HEK293 (cell line): ENCODE measurements around the gene COMMD4.

ENCODE experiments used
- ATF2 ChIP-seq: fragments of 450-650 bp; formaldehyde crosslinking; IDR thresholded peaks from 2 replicates; pipeline ENCODE4 v1.5.1; 2016; ENCODE audit warnings: missing biosample characterization, missing genetic modification characterization, low read depth
- CTCF ChIP-seq: fragments of 450-650 bp; formaldehyde crosslinking; IDR thresholded peaks from 2 replicates; pipeline ENCODE4 v1.5.1; 2016; ENCODE audit warnings: missing biosample characterization, missing genetic modification characterization
- MEIS1 ChIP-seq: sonication (generic); formaldehyde crosslinking; IDR thresholded peaks from 2 replicates; pipeline ENCODE4 v1.8.1; 2022; ENCODE audit warnings: missing genetic modification reagents, mild to moderate bottlenecking, borderline replicate concordance
- MYNN ChIP-seq: fragments of 450-650 bp; formaldehyde crosslinking; IDR thresholded peaks from 2 replicates; pipeline ENCODE4 v1.5.1; 2016; ENCODE audit warnings: missing biosample characterization, missing genetic modification characterization, borderline replicate concordance
- PATZ1 ChIP-seq: fragments of 450-650 bp; formaldehyde crosslinking; IDR thresholded peaks from 2 replicates; pipeline ENCODE4 v1.5.1; 2016; ENCODE audit warnings: missing biosample characterization, missing genetic modification characterization
- REPIN1 ChIP-seq: fragments of 450-650 bp; formaldehyde crosslinking; IDR thresholded peaks from 2 replicates; pipeline ENCODE4 v1.5.1; 2017; ENCODE audit warnings: missing biosample characterization, missing genetic modification characterization, low read depth
- REST ChIP-seq: fragments of 450-650 bp; formaldehyde crosslinking; IDR thresholded peaks from 2 replicates; pipeline ENCODE4 v1.5.1; 2016; ENCODE audit warnings: missing biosample characterization, missing genetic modification characterization
- YY1 ChIP-seq: fragments of 450-650 bp; formaldehyde crosslinking; IDR thresholded peaks from 2 replicates; pipeline ENCODE4 v1.5.1; 2018; ENCODE audit warnings: missing biosample characterization, missing genetic modification characterization
- ZBTB26 ChIP-seq: fragments of 450-650 bp; formaldehyde crosslinking; optimal IDR thresholded peaks from 2 replicates; pipeline ENCODE3; 2016; ENCODE audit warnings: missing biosample characterization, mild to moderate bottlenecking, missing genetic modification characterization
- ZNF138 ChIP-seq: fragments of 450-650 bp; formaldehyde crosslinking; IDR thresholded peaks from 2 replicates; pipeline ENCODE4 v1.5.1; 2016; ENCODE audit warnings: missing biosample characterization, missing genetic modification characterization, borderline replicate concordance
- ZNF174 ChIP-seq: fragments of 450-650 bp; formaldehyde crosslinking; IDR thresholded peaks from 2 replicates; pipeline ENCODE4 v1.5.0; 2017; ENCODE audit warnings: missing biosample characterization, mild to moderate bottlenecking, missing genetic modification characterization
- ZNF274 ChIP-seq, 2 experiments: fragments of 200-500 bp in 1 of 2; fragments of 450-650 bp in 1 of 2; sonication (Bioruptor generic) in 1 of 2; formaldehyde crosslinking in 1 of 2; IDR thresholded peaks; 2 replicates each; pipeline versions ENCODE4 v1.5.1 to v1.6.1; 2014 to 2016; ENCODE audit warnings: borderline replicate concordance in 1 of 2, inconsistent platforms in 1 of 2, low read length in 1 of 2, missing biosample characterization in 1 of 2, missing genetic modification characterization in 1 of 2
- ZNF302 ChIP-seq: fragments of 450-650 bp; formaldehyde crosslinking; IDR thresholded peaks from 2 replicates; pipeline ENCODE4 v1.5.1; 2016; ENCODE audit warnings: missing biosample characterization, missing genetic modification characterization, low read depth
- ZNF394 ChIP-seq: fragments of 450-650 bp; formaldehyde crosslinking; IDR thresholded peaks from 2 replicates; pipeline ENCODE4 v1.5.1; 2016; ENCODE audit warnings: missing biosample characterization, missing genetic modification characterization, mild to moderate bottlenecking, moderate library complexity, borderline replicate concordance

- no peak for TF ChIP-seq CTCF (tag by site-specific recombination)
- TF ChIP-seq MEIS1 (CRISPR knock-in tag): no peak
- TF ChIP-seq MYNN (tag by site-specific recombination): no peak
- no peak for TF ChIP-seq ZNF394 (tag by site-specific recombination)
- TF ChIP-seq ATF2: no peak
- no peak for TF ChIP-seq ZNF138 (tag by site-specific recombination)
- TF ChIP-seq REST: no peak
- TF ChIP-seq ZNF302 (tag by site-specific recombination): no peak
- no peak for TF ChIP-seq PATZ1 (tag by site-specific recombination)
- TF ChIP-seq YY1 (tag by site-specific recombination): no peak
- no peak for TF ChIP-seq ZNF174
- TF ChIP-seq ZNF274 (IDR thresholded peaks at IDR 0.05; ENCODE audit: low read length): no peak
- no peak for TF ChIP-seq ZNF274 (tag by site-specific recombination; IDR thresholded peaks at IDR 0.05; ENCODE audit: borderline replicate concordance)
- TF ChIP-seq ZBTB26 (tag by site-specific recombination): no peak
- no peak for TF ChIP-seq REPIN1 (tag by site-specific recombination)
Observed at GRCh38 chr15:75367406-75367912, 31.6 kb downstream of the COMMD4 start.
